ENCODE measurements around the gene SH2B3. TPM values are rescaled to one million over a fixed set of nuclear protein-coding genes. Genes with fewer than 3 reads are reported as not detected.
"Not testable (repeated sequence)": the region's sequence is repeated elsewhere in the genome, so short reads cannot be mapped to it uniquely, and the experiment has no call there.

SH2B3 gene
- total and polyA plus RNA-seq, 2 donors (not counting 1 experiment from before 2014, with no cell fraction given), result 21.9 to 69.4 TPM

DNA sequence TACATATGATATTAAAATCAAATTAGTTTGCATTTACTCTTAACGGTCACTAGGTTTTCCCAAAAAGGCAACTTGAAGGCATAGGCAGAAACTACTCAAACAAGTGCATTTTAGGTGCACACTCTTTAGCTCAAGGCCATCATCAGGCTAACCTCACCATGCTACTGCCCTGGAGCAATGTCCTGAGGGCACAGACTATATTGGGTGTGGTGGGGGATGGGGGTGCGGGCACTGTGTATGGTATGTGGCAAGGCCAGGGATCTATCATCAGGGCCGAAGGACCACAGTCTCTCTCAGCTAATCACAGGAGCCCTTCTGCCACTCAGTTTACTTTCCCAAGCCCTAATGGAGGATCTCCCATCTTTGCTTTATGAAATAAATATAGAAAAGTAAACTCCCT is 51.9 kb downstream of the SH2B3 start:
- TF ChIP-seq EZH2 (IDR thresholded peaks at IDR 0.05; ENCODE audit: borderline replicate concordance, insufficient read depth, low read depth, low read length, poor library complexity, severe bottlenecking), result no peak
- TF ChIP-seq, protein P1, sequence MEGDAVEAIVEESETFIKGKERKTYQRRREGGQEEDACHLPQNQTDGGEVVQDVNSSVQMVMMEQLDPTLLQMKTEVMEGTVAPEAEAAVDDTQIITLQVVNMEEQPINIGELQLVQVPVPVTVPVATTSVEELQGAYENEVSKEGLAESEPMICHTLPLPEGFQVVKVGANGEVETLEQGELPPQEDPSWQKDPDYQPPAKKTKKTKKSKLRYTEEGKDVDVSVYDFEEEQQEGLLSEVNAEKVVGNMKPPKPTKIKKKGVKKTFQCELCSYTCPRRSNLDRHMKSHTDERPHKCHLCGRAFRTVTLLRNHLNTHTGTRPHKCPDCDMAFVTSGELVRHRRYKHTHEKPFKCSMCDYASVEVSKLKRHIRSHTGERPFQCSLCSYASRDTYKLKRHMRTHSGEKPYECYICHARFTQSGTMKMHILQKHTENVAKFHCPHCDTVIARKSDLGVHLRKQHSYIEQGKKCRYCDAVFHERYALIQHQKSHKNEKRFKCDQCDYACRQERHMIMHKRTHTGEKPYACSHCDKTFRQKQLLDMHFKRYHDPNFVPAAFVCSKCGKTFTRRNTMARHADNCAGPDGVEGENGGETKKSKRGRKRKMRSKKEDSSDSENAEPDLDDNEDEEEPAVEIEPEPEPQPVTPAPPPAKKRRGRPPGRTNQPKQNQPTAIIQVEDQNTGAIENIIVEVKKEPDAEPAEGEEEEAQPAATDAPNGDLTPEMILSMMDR (IDR thresholded peaks at IDR 0.05), result no peak
- Histone ChIP-seq H4K20me1 (ENCODE audit: control insufficient read depth, insufficient read depth, low read length, poor library complexity, severe bottlenecking) (no peaks in the 10 kb centered on the region), H3K27me3 (replicated peaks in 1 of 4; ENCODE audit: control extremely low read depth in 1 of 4, control insufficient read depth in 3 of 4, insufficient read depth in 4 of 4, low read length in 3 of 4) (no peaks in the 10 kb centered on the region), H3K4me2 (replicated peaks; ENCODE audit: low read depth, low read length, poor library complexity, severe bottlenecking) (no peak overlapping the region), H3K4me3 (ENCODE audit: control extremely low read depth in 1 of 5, extremely low read depth in 1 of 5, insufficient read depth in 1 of 5, low read depth in 2 of 5, low read length in 4 of 5) (no peak overlapping the region), H3K9ac (ENCODE audit: low read length) (no peak overlapping the region), H3K36me3 (replicated peaks in 1 of 2; ENCODE audit: control extremely low read depth in 1 of 2, control insufficient read depth in 1 of 2, extremely low read depth in 1 of 2, insufficient read depth in 2 of 2, low read length in 1 of 2) (peaks cover 8 to 49% of the 10 kb centered on the region in 2 experiments), H2AFZ (ENCODE audit: insufficient read depth, low read depth, low read length, poor library complexity, severe bottlenecking) (no peak overlapping the region), H3K4me1 (ENCODE audit: control insufficient read depth in 2 of 2, insufficient read depth in 2 of 2, low read length in 2 of 2) (peaks cover 0 to 3% of the 10 kb centered on the region in 2 donors), H3K9me3 (ENCODE audit: control extremely low read depth in 1 of 3, control insufficient read depth in 2 of 3, insufficient read depth in 1 of 3, low read length in 2 of 3) (no peaks in the 10 kb centered on the region), H3K27ac (ENCODE audit: low read length in 2 of 2) (no peak overlapping the region), H3K79me2 (ENCODE audit: control insufficient read depth, insufficient read depth, low read length) (no peaks in the 10 kb centered on the region)
- 100% methylated on average over 1 of the region's 3 CpGs for WGBS (ENCODE audit: insufficient coverage)
- H3K27ac Mint-ChIP-seq, result no peak overlapping the region
- H3K4me3 Mint-ChIP-seq, result no peak overlapping the region
- CTCF ChIA-PET, result interaction anchor here (1.3 to 42.0 kb wide), 3 partner anchors 12 to 54 kb away, joined by 3 to 1472 read pairs (median 4); partner anchors contain the start of gene SH2B3
- intact Hi-C loops (cut with micrococcal nuclease), result no loop called here
- peaks cover 4% of the 10 kb centered on the region for H3K4me1 Mint-ChIP-seq
- no peaks in the 10 kb centered on the region for H3K27me3 Mint-ChIP-seq
- POLR2A ChIA-PET, result no interaction called here
- H3K9me3 Mint-ChIP-seq (ENCODE audit: insufficient read depth), result no peaks in the 10 kb centered on the region
- ATAC-seq (ENCODE audit: low read depth), result no peak
- no peak for DNase-seq

- DNase-seq (no peak), ATAC-seq (ENCODE audit: low read depth) (no peak)
- no peaks in the 10 kb centered on the region for H3K9me3 ChIP-seq (ENCODE audit: control extremely low read depth in 1 of 3, control insufficient read depth in 2 of 3, insufficient read depth in 1 of 3, low read length in 2 of 3)
- no peak overlapping the region for H3K4me2 ChIP-seq (replicated peaks; ENCODE audit: low read depth, low read length, poor library complexity, severe bottlenecking)
- Mint-ChIP-seq H3K27ac (no peak overlapping the region), H3K4me3 (no peak overlapping the region), H3K4me1 (peaks cover 9% of the 10 kb centered on the region), H3K27me3 (no peaks in the 10 kb centered on the region), H3K9me3 (ENCODE audit: insufficient read depth) (no peaks in the 10 kb centered on the region)
- no peaks in the 10 kb centered on the region for H3K27me3 ChIP-seq (replicated peaks in 1 of 4; ENCODE audit: control extremely low read depth in 1 of 4, control insufficient read depth in 3 of 4, insufficient read depth in 4 of 4, low read length in 3 of 4)
- peaks cover 6 to 49% of the 10 kb centered on the region in 2 experiments for H3K36me3 ChIP-seq (replicated peaks in 1 of 2; ENCODE audit: control extremely low read depth in 1 of 2, control insufficient read depth in 1 of 2, extremely low read depth in 1 of 2, insufficient read depth in 2 of 2, low read length in 1 of 2)
- CTCF ChIA-PET, result interaction anchor here (0.6 to 42.0 kb wide), 3 partner anchors 27 to 1149 kb away, joined by 3 to 1472 read pairs (median 3); partner anchors contain the start of gene SH2B3
- H3K27ac ChIP-seq (ENCODE audit: low read length in 2 of 2), result no peak overlapping the region
- H2AFZ ChIP-seq (ENCODE audit: insufficient read depth, low read depth, low read length, poor library complexity, severe bottlenecking), result no peak overlapping the region
- no peaks in the 10 kb centered on the region for H3K79me2 ChIP-seq (ENCODE audit: control insufficient read depth, insufficient read depth, low read length)
- 100% methylated on average over 4 of the region's 6 CpGs for WGBS (ENCODE audit: insufficient coverage)
- POLR2A ChIA-PET, result interaction anchor here (0.5 to 0.7 kb wide), 2 partner anchors 55 to 961 kb away, joined by 3 to 4 read pairs; no protein-coding TSS in a partner anchor
- H3K9ac ChIP-seq (ENCODE audit: low read length), result no peak overlapping the region
- intact Hi-C loops (cut with micrococcal nuclease), result no loop called here
- TF ChIP-seq, protein P1 (IDR thresholded peaks at IDR 0.05), result no peak
- TF ChIP-seq EZH2 (IDR thresholded peaks at IDR 0.05; ENCODE audit: borderline replicate concordance, insufficient read depth, low read depth, low read length, poor library complexity, severe bottlenecking), result no peak
- no peak overlapping the region for H3K4me3 ChIP-seq (ENCODE audit: control extremely low read depth in 1 of 5, extremely low read depth in 1 of 5, insufficient read depth in 1 of 5, low read depth in 2 of 5, low read length in 4 of 5)
- H3K4me1 ChIP-seq (ENCODE audit: control insufficient read depth in 2 of 2, insufficient read depth in 2 of 2, low read length in 2 of 2), result peaks cover 4 to 9% of the 10 kb centered on the region in 2 donors
- H4K20me1 ChIP-seq (ENCODE audit: control insufficient read depth, insufficient read depth, low read length, poor library complexity, severe bottlenecking), result no peaks in the 10 kb centered on the region
Measured at GRCh38 chr12:111458546-111459172, 52.9 kb downstream of the SH2B3 start.

GRCh38 chr12:111460111-111460510 is 54.4 kb downstream of the SH2B3 start:
- H3K36me3 ChIP-seq (replicated peaks in 1 of 2; ENCODE audit: control extremely low read depth in 1 of 2, control insufficient read depth in 1 of 2, extremely low read depth in 1 of 2, insufficient read depth in 2 of 2, low read length in 1 of 2), result peaks cover 6 to 35% of the 10 kb centered on the region in 2 experiments
- H4K20me1 ChIP-seq (ENCODE audit: control insufficient read depth, insufficient read depth, low read length, poor library complexity, severe bottlenecking); H3K4me1 Mint-ChIP-seq; H3K27ac ChIP-seq (ENCODE audit: low read length in 2 of 2); H3K4me1 ChIP-seq (ENCODE audit: control insufficient read depth in 2 of 2, insufficient read depth in 2 of 2, low read length in 2 of 2); H3K27me3 ChIP-seq (replicated peaks in 1 of 4; ENCODE audit: control extremely low read depth in 1 of 4, control insufficient read depth in 3 of 4, insufficient read depth in 4 of 4, low read length in 3 of 4); H3K27me3 Mint-ChIP-seq; H3K4me3 Mint-ChIP-seq; H3K9me3 ChIP-seq (ENCODE audit: control extremely low read depth in 1 of 3, control insufficient read depth in 2 of 3, insufficient read depth in 1 of 3, low read length in 2 of 3); POLR2A ChIA-PET; H3K4me2 ChIP-seq (replicated peaks; ENCODE audit: low read depth, low read length, poor library complexity, severe bottlenecking); H3K27ac Mint-ChIP-seq; intact Hi-C loops (cut with micrococcal nuclease); H3K9me3 Mint-ChIP-seq (ENCODE audit: insufficient read depth); H3K79me2 ChIP-seq (ENCODE audit: control insufficient read depth, insufficient read depth, low read length); ATAC-seq (ENCODE audit: low read depth); DNase-seq; H3K9ac ChIP-seq (ENCODE audit: low read length); H2AFZ ChIP-seq (ENCODE audit: insufficient read depth, low read depth, low read length, poor library complexity, severe bottlenecking); H3K4me3 ChIP-seq (ENCODE audit: control extremely low read depth in 1 of 5, extremely low read depth in 1 of 5, insufficient read depth in 1 of 5, low read depth in 2 of 5, low read length in 4 of 5): not testable (repeated sequence)
- CTCF ChIA-PET, result interaction anchor here (5.4 to 42.0 kb wide), 2 partner anchors 9 to 57 kb away, joined by 34 to 1472 read pairs; partner anchors contain the start of gene SH2B3
- 98% methylated on average over 5 of the region's 11 CpGs for WGBS (ENCODE audit: insufficient coverage)
